ENCODE results near the gene CLEC3B. TPM values are rescaled to one million over a fixed set of nuclear protein-coding genes. Genes with fewer than 3 reads are reported as not detected.

The CLEC3B gene
- total RNA-seq, 1 donor from 2014 or later = 0.60 TPM

DNA sequence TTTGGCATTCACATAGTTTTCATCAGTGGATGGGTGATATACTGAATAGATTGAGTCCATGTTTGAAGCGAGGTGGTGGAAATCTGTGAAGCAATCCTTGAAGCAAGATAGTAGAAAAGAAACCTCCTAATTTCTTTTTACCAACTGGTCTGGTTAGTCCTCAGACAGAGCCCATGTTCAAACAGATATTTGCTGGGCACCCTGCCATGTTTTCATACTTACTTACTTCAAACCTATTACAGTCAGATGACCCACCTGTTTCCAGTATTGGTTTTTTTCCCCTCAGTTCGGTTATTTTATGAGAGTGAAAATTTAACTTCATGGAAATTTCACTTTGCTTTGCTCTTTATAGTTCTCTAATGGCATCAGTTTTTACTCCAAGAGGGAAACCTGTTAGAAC, 26.3 kb upstream of the CLEC3B start:
- Mint-ChIP-seq H3K36me3 (peaks cover 44% of the 10 kb centered on the region), H3K27ac (no peak overlapping the region), H3K27me3 (ENCODE audit: low read depth) (no peaks in the 10 kb centered on the region), H3K4me3 (no peak overlapping the region), H3K4me1 (peaks cover 24% of the 10 kb centered on the region), H3K9me3 (peaks cover 8% of the 10 kb centered on the region)
- DNase-seq (ENCODE audit: low spot score in 2 of 2, unreplicated experiment in 2 of 2) = no peak
- TF ChIP-seq, protein P1, sequence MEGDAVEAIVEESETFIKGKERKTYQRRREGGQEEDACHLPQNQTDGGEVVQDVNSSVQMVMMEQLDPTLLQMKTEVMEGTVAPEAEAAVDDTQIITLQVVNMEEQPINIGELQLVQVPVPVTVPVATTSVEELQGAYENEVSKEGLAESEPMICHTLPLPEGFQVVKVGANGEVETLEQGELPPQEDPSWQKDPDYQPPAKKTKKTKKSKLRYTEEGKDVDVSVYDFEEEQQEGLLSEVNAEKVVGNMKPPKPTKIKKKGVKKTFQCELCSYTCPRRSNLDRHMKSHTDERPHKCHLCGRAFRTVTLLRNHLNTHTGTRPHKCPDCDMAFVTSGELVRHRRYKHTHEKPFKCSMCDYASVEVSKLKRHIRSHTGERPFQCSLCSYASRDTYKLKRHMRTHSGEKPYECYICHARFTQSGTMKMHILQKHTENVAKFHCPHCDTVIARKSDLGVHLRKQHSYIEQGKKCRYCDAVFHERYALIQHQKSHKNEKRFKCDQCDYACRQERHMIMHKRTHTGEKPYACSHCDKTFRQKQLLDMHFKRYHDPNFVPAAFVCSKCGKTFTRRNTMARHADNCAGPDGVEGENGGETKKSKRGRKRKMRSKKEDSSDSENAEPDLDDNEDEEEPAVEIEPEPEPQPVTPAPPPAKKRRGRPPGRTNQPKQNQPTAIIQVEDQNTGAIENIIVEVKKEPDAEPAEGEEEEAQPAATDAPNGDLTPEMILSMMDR (IDR thresholded peaks at IDR 0.05; ENCODE audit: unreplicated experiment) = no peak

DNA sequence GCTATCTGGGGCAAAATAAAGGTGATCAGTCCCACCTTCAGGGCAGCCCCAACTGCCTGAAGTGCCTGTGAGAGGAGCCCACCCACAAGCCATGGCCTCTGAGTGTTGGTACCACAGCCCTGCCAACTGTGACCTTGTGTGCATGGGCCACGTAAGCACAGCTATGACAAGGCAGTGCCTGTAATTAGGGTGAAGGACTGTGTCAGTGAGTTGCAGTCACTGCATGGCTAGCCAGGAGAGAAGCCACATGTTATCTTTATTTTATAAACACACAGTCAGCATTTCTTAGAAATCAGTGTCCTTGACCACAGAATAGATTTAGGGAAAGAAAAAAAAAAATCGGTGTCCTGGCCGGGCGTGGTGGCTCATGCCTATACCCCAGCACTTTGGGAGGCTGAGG, 25.3 kb upstream of the CLEC3B start:
- Mint-ChIP-seq H3K4me3 (no peak overlapping the region), H3K9me3 (peaks cover 16% of the 10 kb centered on the region), H3K27ac (no peak overlapping the region), H3K4me1 (peaks cover 13% of the 10 kb centered on the region), H3K27me3 (ENCODE audit: low read depth) (no peaks in the 10 kb centered on the region), H3K36me3 (peaks cover 54% of the 10 kb centered on the region)
- DNase-seq (ENCODE audit: low spot score in 2 of 2, unreplicated experiment in 2 of 2) = no peak
- TF ChIP-seq, protein P1 (IDR thresholded peaks at IDR 0.05; ENCODE audit: unreplicated experiment) = no peak

DNA sequence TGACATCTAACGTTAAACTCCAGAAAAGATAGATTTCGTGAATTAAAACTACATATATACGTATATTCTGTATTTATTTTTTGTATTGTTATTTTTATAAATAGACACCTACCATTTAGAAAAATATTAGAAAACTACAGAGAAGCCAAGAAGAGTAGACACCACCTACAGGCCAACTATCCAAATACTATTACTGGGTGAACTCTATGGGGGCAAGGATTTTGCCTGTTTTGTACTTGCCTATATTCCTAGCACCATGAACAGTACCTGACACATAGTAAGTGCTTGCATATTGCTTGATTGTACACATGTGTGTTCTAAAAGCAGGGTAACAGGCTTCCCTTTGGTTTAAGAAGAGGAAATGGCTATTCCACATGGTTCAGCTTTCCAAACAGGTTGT, 24.4 kb upstream of the CLEC3B start:
- Mint-ChIP-seq H3K27ac (no peak overlapping the region), H3K36me3 (peaks cover 55% of the 10 kb centered on the region), H3K27me3 (ENCODE audit: low read depth) (no peaks in the 10 kb centered on the region), H3K4me1 (peaks cover 4% of the 10 kb centered on the region), H3K4me3 (no peak overlapping the region), H3K9me3 (peaks cover 16% of the 10 kb centered on the region)
- DNase-seq (ENCODE audit: low spot score in 2 of 2, unreplicated experiment in 2 of 2) = no peak
- TF ChIP-seq, protein P1 (IDR thresholded peaks at IDR 0.05; ENCODE audit: unreplicated experiment) = no peak

DNA sequence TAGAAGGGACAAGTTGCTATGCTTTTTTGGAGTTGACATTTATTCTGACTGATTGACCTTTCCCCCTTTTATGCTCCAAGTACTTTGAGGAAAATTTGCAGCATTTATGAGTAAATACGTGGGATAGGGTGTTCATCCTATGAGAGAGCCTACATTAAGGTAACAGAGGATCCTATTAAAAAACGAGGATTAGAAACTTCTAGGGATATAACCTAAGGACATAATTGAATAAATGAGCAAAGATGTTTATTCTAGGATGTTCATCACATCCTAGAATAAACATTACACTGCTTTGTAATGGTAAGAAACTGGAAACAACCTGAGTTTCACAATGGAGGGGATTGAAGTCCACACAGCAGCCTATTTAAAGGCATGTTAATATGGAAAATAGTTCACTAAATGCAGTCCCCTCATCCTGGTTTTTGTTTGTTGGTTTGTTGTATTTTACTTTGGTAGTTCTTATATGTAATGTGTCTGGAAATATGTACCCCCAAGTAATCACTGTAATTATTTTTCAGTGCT, 23.9 kb upstream of the CLEC3B start:
- no peaks in the 10 kb centered on the region for H3K4me1 Mint-ChIP-seq
- DNase-seq (ENCODE audit: low spot score in 2 of 2, unreplicated experiment in 2 of 2) = no peak
- peaks cover 16% of the 10 kb centered on the region for H3K9me3 Mint-ChIP-seq
- TF ChIP-seq, protein P1 (IDR thresholded peaks at IDR 0.05; ENCODE audit: unreplicated experiment) = no peak
- peaks cover 60% of the 10 kb centered on the region for H3K36me3 Mint-ChIP-seq
- H3K27ac Mint-ChIP-seq = no peak overlapping the region
- H3K27me3 Mint-ChIP-seq (ENCODE audit: low read depth) = no peaks in the 10 kb centered on the region
- H3K4me3 Mint-ChIP-seq = no peak overlapping the region

- no peaks in the 10 kb centered on the region for H3K4me1 Mint-ChIP-seq
- TF ChIP-seq, protein P1 (IDR thresholded peaks at IDR 0.05; ENCODE audit: unreplicated experiment) = no peak
- peaks cover 60% of the 10 kb centered on the region for H3K36me3 Mint-ChIP-seq
- DNase-seq (ENCODE audit: low spot score in 2 of 2, unreplicated experiment in 2 of 2) = no peak
- H3K27ac Mint-ChIP-seq = no peak overlapping the region
- no peak overlapping the region for H3K4me3 Mint-ChIP-seq
- H3K27me3 Mint-ChIP-seq (ENCODE audit: low read depth) = no peaks in the 10 kb centered on the region
- peaks cover 16% of the 10 kb centered on the region for H3K9me3 Mint-ChIP-seq
These were observed 23.4 kb upstream of the CLEC3B start for GRCh38 chr3:45002720-45003119.

- H3K4me1 Mint-ChIP-seq = no peaks in the 10 kb centered on the region
- H3K36me3 Mint-ChIP-seq = peaks cover 63% of the 10 kb centered on the region
- H3K27me3 Mint-ChIP-seq (ENCODE audit: low read depth) = no peaks in the 10 kb centered on the region
- H3K4me3 Mint-ChIP-seq = no peak overlapping the region
- no peak overlapping the region for H3K27ac Mint-ChIP-seq
- peaks cover 16% of the 10 kb centered on the region for H3K9me3 Mint-ChIP-seq
- no peak for DNase-seq (ENCODE audit: low spot score in 2 of 2, unreplicated experiment in 2 of 2)
- TF ChIP-seq, protein P1 (IDR thresholded peaks at IDR 0.05; ENCODE audit: unreplicated experiment) = no peak
These were observed 22.7 kb upstream of the CLEC3B start for GRCh38 chr3:45003406-45003805.
